GM18499 (cell line): ENCODE results near the gene SLC7A8.

ENCODE experiments used
- ATAC-seq: cut with Tn5 transposase; IDR thresholded peaks from one replicate; pipeline ENCODE4 v1.9.1; 2021; ENCODE audit warnings: moderate number of reproducible peaks; ENCODE audit not compliant: insufficient read depth, unreplicated experiment

Gene SLC7A8

GRCh38 chr14:23185063-23185462 is 1.6 kb upstream of the SLC7A8 start:
- no peak for ATAC-seq

- ATAC-seq = no peak
These were observed 346 bp downstream of the SLC7A8 start for GRCh38 chr14:23183158-23183470.

DNA sequence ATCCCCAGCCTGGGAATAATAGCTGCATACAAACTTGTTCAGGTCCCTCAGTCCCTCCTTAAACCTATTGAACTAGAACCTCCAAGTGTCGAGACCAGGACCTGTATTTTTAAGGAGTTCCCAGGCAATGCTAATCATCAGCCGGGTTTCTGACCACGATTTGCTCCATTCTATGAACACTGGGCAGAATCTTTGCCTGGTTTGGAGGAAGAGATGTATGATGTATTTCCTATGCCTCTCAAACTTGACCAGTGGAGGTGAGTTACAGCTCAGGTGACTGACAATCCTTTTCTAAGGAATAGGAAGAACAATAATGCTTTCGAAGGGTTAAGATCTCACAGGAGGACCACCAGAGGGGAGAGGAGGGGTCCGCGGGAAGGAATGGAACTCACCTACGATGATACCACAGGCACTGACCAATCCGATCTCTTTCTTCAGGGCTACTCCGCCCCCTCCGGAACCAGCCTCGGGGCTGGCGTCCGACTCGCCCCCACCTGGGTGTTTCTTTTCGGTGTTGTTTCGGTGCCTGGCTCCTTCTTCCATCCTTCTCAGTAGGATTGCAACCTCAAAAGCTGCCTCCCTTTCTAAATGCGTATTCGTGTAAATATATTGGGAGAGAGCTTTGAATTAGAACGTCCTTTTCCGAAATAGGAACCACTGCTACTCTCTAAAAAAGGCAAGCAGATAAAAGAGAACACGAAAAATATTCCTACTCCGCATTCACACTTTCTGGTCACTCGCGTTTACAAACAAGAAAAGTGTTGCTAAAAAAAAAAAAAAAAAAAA is 895 bp downstream of the SLC7A8 start:
- ATAC-seq = no peak

- no peak for ATAC-seq
These were observed 1.5 kb downstream of the SLC7A8 start for GRCh38 chr14:23181946-23182345.

- no peak for ATAC-seq
These were observed 2.0 kb downstream of the SLC7A8 start for GRCh38 chr14:23181453-23181852.

DNA sequence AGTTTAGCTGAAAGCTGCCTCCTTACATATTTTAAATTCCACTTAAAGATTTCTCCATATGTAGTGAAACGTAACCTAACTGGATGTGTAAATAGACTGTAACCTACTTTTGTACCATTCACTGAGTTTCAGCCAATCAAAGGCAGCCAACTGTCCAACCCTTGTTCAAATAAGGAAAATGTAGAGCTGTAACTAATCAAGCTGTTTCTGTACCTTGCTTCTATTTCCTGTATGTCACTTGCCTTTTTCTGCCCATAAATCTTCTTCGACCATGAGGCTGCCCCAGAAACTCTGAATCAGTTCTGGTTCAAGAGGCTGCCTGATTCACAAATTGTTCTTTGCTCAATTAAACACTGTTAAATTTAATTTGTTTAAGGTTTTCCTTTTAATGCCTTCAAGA is 6.3 kb downstream of the SLC7A8 start:
- no peak for ATAC-seq

- no peak for ATAC-seq
These were observed 7.6 kb downstream of the SLC7A8 start for GRCh38 chr14:23175823-23176222.

- ATAC-seq = no peak
These were observed 8.9 kb downstream of the SLC7A8 start for GRCh38 chr14:23174296-23175184.

GRCh38 chr14:23173796-23174195 is 9.7 kb downstream of the SLC7A8 start:
- no peak for ATAC-seq

DNA sequence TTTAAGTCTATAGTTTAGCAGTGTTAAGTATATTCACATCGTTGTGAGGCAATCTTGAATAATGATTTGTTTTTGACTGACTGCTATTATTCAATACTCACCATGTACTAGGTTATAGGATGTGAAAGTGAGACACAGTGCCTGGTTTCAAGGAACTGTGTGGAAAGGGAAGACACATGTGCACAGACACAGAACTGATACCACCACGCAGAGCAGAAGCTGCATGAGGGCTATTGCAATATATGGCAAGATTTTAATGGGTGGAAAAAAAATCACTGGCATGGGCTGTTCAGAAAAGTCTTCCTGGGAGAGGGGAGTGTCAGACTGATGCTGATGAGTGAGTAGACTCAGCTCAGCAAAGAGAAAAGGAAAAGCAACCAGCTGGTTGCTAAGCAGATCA is 10.4 kb downstream of the SLC7A8 start:
- no peak for ATAC-seq

- no peak for ATAC-seq
These were observed 10.9 kb downstream of the SLC7A8 start for GRCh38 chr14:23172574-23172973.

DNA sequence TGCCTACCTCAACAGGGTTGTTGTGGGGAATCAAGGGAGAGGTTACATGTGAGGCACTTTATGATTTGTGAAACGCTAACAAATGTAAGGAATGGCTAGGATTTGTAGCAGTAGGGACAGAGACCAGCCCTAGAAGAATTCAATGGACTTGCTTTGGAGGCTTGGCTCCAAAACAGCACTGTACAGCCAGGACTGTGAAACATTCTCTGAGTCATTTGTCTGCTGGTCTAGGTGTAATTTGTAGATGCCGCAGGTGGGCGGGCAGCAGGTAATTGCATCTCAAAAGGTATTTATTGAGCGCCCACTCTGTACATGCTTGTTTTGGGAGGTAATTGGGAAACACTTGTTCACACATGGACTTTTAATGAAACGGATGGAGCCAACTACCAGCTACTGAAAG is 11.4 kb downstream of the SLC7A8 start:
- no peak for ATAC-seq

DNA sequence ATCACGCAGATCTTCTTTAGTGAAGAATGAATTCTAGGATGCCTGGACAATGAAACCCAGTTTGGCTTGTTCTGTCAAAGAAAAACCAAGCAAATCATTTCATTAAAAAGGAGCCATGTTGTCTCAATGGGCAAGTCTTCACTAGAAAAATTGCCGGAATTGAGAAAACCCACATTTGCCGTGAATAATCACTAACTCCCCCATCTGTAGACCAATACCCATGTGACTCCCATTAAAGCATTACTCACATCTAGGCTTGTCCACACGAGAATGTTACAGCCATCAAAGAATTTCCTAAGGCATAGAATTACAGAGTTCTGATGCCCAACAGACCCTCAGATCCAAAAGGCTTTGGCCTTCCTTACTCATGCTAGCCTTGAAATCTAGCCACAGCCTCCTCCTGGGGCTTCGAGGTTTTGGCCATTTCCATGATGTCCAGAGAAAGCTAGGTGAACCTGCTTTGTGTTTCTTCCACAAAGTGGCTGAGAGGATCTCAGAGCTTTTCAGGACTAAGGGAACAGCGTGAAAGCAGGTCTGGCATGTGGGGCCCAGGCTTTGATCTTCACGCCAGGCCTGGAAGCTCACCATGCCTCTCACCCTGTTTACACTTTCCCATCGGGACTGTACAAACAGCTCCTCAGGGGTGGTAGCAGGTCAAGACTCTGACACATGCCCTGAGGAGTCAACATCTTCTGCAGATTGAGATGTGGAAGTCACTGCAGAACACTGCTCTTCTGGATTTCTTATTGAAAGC is 12.1 kb downstream of the SLC7A8 start:
- no peak for ATAC-seq

DNA sequence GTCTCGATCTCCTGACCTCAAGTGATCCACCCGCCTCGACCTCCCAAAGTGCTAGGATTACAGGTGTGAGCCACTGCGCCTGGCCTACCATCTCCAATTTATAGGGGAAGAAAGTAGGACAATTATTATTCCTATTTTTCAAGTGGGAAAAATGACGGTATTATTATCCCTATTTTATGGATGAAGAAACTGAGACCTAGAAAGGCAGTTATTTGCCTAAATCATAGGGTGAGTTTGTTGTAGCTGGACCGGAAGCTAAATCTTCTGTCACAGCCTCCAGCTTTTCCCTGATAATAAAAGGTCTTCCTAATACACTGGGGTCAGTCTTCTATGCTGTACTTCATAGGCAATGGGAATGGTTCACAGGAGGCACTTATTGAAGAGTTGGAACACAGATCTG is 13.8 kb downstream of the SLC7A8 start:
- no peak for ATAC-seq

DNA sequence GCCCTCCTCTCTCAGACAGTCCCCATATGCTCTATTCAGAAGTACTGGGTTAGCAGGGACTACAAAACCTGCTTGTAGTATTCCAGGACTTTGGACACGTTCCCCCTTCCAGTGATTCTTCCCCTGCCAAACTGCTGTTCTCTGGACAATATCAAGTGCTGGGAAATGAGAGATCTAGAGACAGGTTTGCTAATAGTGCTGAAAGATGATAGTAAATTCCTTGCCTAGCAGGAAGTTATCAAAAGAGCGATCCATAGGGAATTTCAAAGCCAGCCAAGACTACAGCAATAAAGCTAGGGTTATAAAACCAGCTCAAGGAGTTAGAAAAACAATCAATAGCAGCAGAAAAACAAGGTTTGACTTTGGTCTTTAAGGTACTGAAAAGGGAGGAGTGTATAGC is 15.2 kb downstream of the SLC7A8 start:
- no peak for ATAC-seq

DNA sequence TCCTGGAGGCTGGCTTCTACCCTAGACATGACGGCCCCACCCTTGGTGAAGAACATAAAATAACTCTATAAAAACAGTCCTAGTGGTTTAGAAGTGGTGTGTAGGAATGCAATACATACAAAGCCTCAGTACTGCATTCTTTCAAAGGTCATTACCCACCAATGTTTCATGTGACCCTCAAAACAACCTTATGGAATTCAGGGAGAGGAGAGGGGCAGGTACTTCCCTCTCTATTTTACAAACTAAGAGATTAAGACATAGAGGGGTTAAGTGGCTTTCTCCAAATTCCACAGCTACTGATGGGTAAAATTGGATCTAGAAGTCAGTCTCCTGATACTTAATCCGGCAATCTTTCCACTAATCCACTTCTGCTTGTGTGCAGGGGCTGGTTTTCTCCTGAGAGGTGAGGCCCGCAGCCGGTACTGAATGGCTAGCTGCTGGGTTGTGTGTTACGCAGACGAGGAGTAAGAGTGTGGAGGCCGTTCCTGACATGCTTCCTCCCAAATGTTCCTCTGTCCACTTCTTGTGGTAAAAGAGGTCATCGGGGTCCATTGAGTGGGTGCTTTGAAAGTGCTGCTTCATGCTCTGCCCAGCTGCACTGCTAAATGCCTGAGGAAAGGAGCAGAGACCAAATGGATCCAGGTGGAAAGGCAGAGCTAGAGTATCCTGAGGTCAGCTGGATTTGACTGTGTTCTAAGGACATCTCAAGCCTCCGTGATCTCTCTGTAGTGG is 16.2 kb downstream of the SLC7A8 start:
- no peak for ATAC-seq

- no peak for ATAC-seq
These were observed 18.5 kb downstream of the SLC7A8 start for GRCh38 chr14:23164949-23165348.

DNA sequence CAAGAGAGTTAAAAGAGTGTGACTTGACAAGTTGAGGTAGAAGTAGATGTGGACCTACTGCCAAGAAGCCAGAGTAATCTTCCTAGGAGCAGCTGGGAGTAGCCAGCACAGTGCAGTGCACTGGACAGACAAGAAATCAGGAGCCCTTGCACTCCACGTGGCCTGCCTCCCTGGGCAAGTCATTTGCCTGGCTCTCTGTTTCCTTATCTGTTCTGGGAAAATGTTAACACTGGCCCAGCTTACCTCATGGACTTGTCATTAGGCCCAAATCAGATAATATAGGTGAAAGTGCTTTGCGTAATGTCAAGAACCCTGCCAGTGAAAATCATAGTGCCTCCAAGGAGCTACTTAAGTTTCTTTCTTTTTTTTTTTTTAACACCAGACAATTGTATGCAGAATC is 19.2 kb downstream of the SLC7A8 start:
- no peak for ATAC-seq

GRCh38 chr14:23163830-23164229 is 19.6 kb downstream of the SLC7A8 start:
- no peak for ATAC-seq

DNA sequence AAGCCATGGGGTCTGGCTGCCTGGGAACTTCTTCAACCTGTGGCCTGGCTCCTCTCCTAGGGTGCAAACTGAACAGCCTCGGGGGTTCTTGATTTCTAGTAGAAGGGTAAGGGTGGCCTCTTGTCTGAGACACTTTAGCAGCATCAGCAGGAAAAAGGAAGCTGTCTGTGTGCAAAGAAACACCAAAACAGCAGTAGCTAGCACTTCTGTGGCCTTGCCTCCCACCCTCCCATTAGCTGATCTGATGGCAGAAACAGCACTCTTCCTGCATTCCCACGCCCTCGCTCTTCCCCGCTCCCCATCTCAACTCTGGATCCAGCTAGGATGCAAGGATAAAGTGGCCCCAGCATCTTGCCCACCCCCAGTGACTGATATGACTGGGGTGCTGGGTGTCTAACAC is 20.7 kb downstream of the SLC7A8 start:
- no peak for ATAC-seq
